HL-60 (cell line): ENCODE measurements around the gene MAP2K6.

ENCODE experiments used
- POLR2AphosphoS5 ChIP-seq: IDR thresholded peaks from 2 replicates; pipeline ENCODE4 v1.6.1; 2012; ENCODE audit warnings: low read depth
- SPI1 ChIP-seq: IDR thresholded peaks from 2 replicates; pipeline ENCODE4 v1.6.1; 2012; ENCODE audit warnings: low read depth, mild to moderate bottlenecking, borderline replicate concordance
- TF ChIP-seq, protein P1 (sequence below): IDR thresholded peaks from one replicate; pipeline ENCODE4 v1.5.1; 2011; ENCODE audit warnings: low read length, control low read depth, inconsistent platforms; ENCODE audit not compliant: insufficient read depth

DNA sequence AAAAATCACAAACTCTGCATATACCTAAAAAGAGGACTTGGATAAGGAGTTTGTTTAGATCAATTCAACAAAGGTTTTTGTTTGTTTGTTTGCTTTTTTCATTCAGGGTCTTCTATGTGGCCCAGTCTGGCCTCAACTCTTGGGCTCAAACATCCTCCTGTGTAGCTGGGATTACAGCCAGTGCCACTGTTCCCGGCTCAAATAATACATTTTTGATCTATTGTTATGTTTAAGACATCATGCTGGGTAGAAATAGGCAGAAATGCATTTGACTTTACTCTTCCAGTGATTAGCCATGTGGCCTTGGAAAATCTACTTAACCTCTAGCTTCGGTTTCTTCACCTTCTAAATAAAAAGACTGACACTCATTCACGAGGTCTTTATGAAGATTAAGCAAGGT is 11.5 kb downstream of the MAP2K6 start:
- TF ChIP-seq, protein P1, sequence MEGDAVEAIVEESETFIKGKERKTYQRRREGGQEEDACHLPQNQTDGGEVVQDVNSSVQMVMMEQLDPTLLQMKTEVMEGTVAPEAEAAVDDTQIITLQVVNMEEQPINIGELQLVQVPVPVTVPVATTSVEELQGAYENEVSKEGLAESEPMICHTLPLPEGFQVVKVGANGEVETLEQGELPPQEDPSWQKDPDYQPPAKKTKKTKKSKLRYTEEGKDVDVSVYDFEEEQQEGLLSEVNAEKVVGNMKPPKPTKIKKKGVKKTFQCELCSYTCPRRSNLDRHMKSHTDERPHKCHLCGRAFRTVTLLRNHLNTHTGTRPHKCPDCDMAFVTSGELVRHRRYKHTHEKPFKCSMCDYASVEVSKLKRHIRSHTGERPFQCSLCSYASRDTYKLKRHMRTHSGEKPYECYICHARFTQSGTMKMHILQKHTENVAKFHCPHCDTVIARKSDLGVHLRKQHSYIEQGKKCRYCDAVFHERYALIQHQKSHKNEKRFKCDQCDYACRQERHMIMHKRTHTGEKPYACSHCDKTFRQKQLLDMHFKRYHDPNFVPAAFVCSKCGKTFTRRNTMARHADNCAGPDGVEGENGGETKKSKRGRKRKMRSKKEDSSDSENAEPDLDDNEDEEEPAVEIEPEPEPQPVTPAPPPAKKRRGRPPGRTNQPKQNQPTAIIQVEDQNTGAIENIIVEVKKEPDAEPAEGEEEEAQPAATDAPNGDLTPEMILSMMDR: no peak
- TF ChIP-seq POLR2AphosphoS5: no peak
- TF ChIP-seq SPI1: no peak
